ENCODE measurements around the gene CMSS1.

GRCh38 chr3:99949956-99950670 lies 132.5 kb downstream of the CMSS1 start:
- TF ChIP-seq CTCF (IDR thresholded peaks at IDR 0.05) (no peak), POLR2A (IDR thresholded peaks at IDR 0.05; ENCODE audit: low read depth) (no peak), POLR2AphosphoS5 (IDR thresholded peaks at IDR 0.05) (no peak), EP300 (IDR thresholded peaks at IDR 0.05) (no peak)

Data from esophagus muscularis mucosa (tissue), 4 donors.